CD4-positive, alpha-beta T cell treated with Interleukin-21 for 1 hour (primary cell): ENCODE measurements around the gene ZNF41.
"Not testable (repeated sequence)": the region's sequence is repeated elsewhere in the genome, so short reads cannot be mapped to it uniquely, and the experiment has no call there.

Experiments used
- DNase-seq: peaks from one replicate; pipeline ENCODE4 v3.0.0-alpha.2; 2020

ZNF41 gene

GRCh38 chrX:47482512-47483305 is at the start of gene ZNF41:
Gene ZNF41, minus strand, starts transcription at chrX:47483222. Its CDS starts 15,741 bp downstream, at chrX:47467481.
- peak; percentile 88 for DNase-seq

- no peak for DNase-seq
Measured at GRCh38 chrX:47530049-47530448, 47.0 kb upstream of the ZNF41 start.

- DNase-seq, result no peak
Measured at GRCh38 chrX:47529548-47529947, 46.5 kb upstream of the ZNF41 start.

- no peak for DNase-seq
Measured at GRCh38 chrX:47523713-47524166, 40.7 kb upstream of the ZNF41 start.

- DNase-seq, result peak; percentile 81
Measured at GRCh38 chrX:47523297-47523696, 40.3 kb upstream of the ZNF41 start.

- no peak for DNase-seq
Measured at GRCh38 chrX:47518144-47518543, 35.1 kb upstream of the ZNF41 start.

GRCh38 chrX:47515941-47516665 is 33.1 kb upstream of the ZNF41 start:
- no peak for DNase-seq

- no peak for DNase-seq
Measured at GRCh38 chrX:47514533-47515235, 31.7 kb upstream of the ZNF41 start.

GRCh38 chrX:47513034-47513965 is 30.3 kb upstream of the ZNF41 start:
- DNase-seq, result not testable (repeated sequence)

- DNase-seq, result not testable (repeated sequence)
Measured at GRCh38 chrX:47512383-47512782, 29.4 kb upstream of the ZNF41 start.

- DNase-seq, result no peak
Measured at GRCh38 chrX:47507153-47507867, 24.3 kb upstream of the ZNF41 start.

- DNase-seq, result no peak
Measured at GRCh38 chrX:47503151-47503550, 20.1 kb upstream of the ZNF41 start.

- no peak for DNase-seq
Measured at GRCh38 chrX:47502316-47503125, 19.5 kb upstream of the ZNF41 start.

- DNase-seq, result no peak
Measured at GRCh38 chrX:47501226-47502074, 18.4 kb upstream of the ZNF41 start.

GRCh38 chrX:47500554-47500953 is 17.5 kb upstream of the ZNF41 start:
- DNase-seq, result no peak

GRCh38 chrX:47499293-47499692 is 16.3 kb upstream of the ZNF41 start:
- no peak for DNase-seq

- no peak for DNase-seq
Measured at GRCh38 chrX:47498411-47498810, 15.4 kb upstream of the ZNF41 start.

GRCh38 chrX:47497271-47497888 is 14.4 kb upstream of the ZNF41 start:
- DNase-seq, result no peak

- DNase-seq, result not testable (repeated sequence)
Measured at GRCh38 chrX:47492133-47492532, 9.1 kb upstream of the ZNF41 start.
